HG03060 (cell line): ENCODE measurements around the gene GLI2.

ENCODE experiments used
- ATAC-seq: cut with Tn5 transposase; IDR thresholded peaks from one replicate; pipeline ENCODE4 v1.9.1; 2021; ENCODE audit warnings: low read depth, moderate number of reproducible peaks; ENCODE audit not compliant: unreplicated experiment

The GLI2 gene

DNA sequence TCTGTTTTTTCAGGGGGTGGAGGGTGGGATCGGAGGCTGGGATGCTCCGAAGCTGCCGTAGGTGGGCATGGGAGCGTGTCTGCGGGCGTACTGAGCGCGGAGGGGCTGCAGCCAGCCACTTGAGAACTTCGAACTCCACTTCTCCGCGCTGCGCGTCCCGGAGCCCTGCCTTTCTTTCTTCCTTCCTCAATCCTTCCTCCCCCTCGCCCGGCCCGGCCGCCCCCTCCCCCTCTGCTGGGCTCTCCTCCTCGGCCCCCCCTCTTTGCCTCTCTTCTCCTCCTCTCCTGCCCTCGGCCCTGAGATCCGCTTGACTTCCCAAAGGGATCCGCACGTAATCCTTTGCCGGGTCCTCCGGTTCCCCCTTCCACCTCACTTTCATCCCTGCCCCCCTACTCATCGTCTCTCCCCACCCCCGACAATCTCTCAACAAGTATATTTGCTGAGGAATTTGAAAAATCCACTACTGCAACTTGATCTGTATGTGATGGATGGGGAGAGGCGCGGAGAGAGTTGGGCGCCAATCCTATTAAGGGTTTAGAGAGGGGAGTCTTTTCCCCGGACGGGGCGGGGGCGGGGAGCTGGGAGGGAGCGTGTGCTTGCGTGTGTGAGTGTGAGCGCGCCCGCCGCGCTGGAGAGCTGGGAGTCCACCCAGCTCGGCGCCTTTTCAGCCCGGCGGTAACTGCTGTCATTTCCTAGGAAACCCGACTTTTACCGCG, 1.1 kb downstream of the GLI2 start:
- ATAC-seq = no peak

- ATAC-seq = no peak
Measured at GRCh38 chr2:120737340-120738101, 1.9 kb downstream of the GLI2 start.

GRCh38 chr2:120738117-120738516, 2.4 kb downstream of the GLI2 start:
- no peak for ATAC-seq

DNA sequence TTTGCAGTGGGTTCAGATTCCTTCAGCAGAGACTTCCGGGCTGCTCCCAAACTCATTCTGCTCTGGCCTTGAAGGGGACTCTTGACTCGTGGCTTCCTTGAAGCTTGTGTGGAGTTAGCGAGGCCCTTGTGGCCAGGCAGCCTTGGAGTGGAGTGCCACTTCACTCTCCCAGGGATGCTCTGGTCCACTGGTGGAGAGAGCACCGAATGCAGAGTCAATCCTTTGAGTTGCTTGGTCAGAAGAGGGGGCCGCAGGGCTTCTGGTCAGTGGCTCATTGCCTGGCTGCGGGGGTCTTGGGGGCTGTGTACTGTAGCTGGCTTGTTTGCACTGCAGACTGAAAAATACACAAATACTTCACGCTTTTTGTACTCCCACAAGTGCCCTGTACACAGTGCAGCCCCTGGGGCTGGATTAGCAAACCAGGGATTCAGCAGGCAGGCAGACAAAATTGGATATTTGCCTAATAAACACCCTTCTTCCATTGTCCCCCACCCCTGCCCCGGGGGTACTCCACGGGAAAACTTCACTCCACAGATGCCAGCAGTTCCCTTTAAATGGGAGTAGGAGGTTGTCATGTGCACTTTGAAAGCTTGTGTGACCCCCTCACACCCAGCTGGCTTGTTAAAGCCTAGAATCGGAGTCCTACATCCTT, 3.2 kb downstream of the GLI2 start:
- ATAC-seq = no peak

GRCh38 chr2:120739438-120740090, 3.9 kb downstream of the GLI2 start:
- ATAC-seq = no peak

GRCh38 chr2:120740375-120740764, 4.7 kb downstream of the GLI2 start:
- no peak for ATAC-seq

GRCh38 chr2:120740765-120741524, 5.3 kb downstream of the GLI2 start:
- ATAC-seq = no peak

GRCh38 chr2:120741571-120742561, 6.2 kb downstream of the GLI2 start:
- ATAC-seq = no peak

DNA sequence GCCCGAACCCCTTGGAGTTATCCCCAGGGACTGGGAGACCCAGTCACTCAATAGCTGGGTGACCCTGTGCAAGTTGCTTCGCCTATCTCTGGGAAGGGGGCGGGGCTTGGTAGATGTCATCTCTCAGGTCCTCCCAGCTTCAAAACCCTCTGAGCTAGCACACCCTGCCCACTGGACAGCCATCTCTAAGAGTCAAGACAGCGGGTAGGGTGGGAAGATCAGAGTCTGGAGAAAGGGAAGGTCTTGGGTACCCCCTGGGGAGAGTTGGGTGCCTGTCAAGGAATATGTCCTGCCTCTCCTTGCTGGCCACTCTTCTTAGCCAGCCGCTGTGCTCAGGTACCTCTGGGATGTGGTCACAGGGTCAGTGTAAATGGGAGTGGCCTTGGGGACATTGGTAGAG, 8.0 kb downstream of the GLI2 start:
- no peak for ATAC-seq

GRCh38 chr2:120744817-120745216, 9.1 kb downstream of the GLI2 start:
- ATAC-seq = no peak

DNA sequence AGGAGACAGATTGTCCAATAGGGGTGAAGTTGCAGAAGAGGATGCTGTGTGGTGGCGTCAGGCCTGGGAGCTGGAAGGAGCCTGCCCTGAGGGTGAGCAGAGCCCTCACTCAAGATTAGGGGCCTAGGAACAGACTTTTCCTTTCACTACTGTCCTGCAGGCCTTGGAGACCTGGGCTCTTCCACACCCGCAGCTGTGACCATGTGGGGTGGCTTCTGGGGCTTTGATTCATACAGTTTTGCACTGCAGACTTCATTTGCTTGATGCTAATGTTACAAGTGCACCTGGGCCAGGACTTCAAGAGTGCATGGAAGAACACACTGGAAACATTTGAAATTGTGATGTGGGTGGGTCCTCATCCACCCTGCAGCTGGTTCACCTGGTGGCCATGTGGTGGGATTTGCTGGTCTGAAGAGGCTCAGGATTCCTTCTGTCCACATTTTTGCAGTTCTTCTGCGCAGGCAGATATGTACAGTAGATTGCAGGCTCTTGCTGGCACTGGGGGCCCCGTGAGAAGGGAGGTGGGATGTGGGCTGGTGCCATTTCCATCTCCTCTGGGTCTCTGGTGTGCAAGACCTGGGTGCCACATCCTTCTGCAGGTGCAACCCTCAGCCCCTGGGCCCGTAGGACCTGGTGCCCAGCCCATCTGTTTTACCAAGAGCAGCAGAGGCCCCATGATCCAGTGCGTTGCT, 9.9 kb downstream of the GLI2 start:
- no peak for ATAC-seq

DNA sequence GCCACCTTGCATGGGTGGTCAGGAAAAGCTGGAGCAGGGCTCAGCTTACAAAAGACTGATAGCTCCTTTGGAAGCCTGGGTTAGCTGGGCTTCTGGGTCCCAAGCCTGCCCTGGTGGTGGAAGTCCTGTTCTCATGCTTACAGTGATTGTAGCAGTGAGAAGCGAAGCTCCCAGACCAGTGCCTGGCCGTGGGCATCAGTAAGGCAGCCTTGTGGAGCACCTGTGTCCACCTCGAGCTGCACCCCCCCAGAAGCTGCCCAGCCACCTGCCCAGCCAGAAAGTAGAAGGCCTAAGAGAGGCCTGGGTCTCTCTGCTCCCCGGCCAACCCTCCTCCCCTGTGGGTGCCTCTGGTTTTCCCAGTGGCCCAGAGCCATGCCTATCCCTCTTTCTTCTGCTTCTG, 10.5 kb downstream of the GLI2 start:
- no peak for ATAC-seq

- ATAC-seq = no peak
Measured at GRCh38 chr2:120747281-120747680, 11.6 kb downstream of the GLI2 start.

GRCh38 chr2:120747706-120748105, 12.0 kb downstream of the GLI2 start:
- no peak for ATAC-seq

DNA sequence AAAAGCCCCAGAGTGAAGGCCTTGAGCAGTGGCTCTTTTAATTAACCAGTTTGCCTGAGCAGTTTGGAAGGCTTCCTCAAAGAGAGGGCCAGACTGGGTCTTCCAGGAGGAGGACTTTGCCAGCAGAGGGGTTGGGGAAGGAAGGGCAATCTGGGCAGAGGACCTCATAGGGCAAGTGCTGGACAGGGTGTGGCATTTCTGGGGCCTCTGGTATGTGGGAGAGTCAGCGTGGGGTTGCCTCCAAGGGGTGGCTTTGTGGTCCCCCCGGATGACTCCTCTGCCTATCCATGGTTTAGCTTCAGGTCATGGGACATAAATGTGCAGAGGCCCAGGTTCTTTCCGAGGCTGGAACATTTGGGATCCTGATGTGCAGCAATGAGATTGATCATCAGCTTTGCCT, 12.6 kb downstream of the GLI2 start:
- no peak for ATAC-seq

- ATAC-seq = no peak
Measured at GRCh38 chr2:120748741-120749140, 13.1 kb downstream of the GLI2 start.

DNA sequence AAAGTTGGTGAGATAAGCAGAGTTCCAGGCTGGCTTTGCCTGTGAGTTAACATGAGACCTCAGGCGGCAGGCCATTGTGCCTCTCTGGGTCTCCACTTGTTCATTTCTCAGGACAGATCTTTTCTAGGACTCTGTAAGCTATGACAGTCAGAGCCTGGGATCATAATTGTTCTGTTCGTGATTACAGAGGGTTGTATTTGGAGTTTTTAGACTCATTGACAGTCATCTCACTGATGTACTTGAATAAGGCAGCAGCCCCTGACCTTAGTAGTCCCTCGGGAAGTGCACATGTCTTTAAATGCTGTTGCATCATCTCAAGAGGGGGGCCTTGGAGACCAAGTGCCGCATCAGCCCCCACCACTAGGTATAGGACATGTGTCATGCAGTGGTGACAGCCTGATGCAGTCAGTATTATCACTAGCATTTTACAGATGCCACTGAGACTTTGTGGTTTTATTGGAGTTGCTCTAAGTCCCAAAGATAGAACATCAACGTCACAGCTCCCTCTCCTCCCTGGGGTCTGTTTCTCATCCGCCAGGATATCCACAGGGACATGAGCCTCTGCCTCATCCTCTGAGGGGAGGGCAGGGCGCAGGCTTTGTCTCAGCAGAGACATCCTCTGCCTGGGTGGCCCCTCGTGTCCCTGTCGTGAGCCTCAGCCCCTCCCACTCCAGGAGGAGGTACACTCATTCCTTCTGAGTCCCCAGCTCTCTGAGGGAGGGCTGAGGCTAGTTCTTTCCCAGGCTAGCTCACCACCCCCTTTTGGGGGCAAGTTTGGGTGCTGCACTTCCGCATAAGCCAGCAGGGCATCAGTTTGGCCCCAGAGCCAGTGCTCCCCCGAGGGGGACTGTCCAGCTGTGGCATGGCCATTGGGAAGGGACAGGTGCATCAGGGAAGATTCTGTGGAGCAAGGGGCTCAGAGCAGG, 14.1 kb downstream of the GLI2 start:
- no peak for ATAC-seq
